ENCODE data around the gene TRMT13.

DNA sequence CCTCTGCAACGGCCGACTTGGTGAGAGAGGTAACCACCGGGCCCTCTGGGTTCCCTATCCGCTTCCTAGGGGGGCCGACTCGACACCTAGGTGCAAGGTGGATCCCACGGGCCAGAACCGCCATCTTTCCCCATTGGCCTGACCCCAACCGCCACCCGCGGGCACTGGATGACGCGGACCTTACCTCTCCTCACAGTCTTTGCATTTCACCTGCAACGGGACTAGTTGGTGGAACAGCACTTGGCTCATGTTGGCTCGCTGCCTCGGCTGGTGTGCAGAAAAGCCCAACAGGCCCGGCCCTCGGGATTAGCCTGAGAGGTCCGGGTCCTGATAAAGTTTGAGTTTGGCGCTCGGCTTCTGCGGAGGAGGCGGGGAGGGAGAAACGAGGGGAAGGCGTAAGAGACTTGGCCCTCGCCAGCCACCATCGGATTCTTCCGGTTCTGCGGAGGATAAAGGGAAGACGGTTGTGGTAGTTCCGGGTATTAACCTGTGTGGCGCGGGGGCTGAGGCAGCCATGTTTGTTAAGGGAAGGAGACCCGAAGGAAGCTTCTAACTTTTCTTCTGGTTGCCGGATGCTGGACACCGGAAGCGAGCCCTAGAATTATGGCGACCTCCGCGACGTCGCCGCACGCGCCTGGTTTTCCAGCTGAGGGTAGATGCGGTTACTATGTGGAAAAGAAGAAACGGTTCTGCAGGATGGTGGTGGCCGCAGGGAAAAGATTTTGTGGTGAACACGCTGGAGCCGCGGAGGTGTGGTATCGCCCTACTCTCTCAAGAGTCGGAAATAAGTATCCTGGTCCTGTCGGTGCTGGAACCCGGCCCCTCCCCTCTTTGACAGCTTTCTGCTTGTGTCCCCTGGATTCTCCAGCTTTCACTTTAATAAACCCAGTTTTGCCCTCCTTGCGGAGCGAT, at the start of gene TRMT13, which contains the start of gene SASS6:
- TF ChIP-seq POLR2A (IDR thresholded peaks at IDR 0.05) (no peak), CTCF (IDR thresholded peaks at IDR 0.05) (peak in 3 of 4 experiments; percentile 15 to 57 (median 18))

Measured in uterus (tissue), 2 donors.